IPS DF 4.7 (cell line): ENCODE measurements around the gene CACNA1C.

Source experiments
- DNase-seq: peaks from one replicate; pipeline ENCODE4 v3.0.0-alpha.2; 2013; ENCODE audit warnings: low spot score; ENCODE audit errors: extremely low read depth

The CACNA1C gene

DNA sequence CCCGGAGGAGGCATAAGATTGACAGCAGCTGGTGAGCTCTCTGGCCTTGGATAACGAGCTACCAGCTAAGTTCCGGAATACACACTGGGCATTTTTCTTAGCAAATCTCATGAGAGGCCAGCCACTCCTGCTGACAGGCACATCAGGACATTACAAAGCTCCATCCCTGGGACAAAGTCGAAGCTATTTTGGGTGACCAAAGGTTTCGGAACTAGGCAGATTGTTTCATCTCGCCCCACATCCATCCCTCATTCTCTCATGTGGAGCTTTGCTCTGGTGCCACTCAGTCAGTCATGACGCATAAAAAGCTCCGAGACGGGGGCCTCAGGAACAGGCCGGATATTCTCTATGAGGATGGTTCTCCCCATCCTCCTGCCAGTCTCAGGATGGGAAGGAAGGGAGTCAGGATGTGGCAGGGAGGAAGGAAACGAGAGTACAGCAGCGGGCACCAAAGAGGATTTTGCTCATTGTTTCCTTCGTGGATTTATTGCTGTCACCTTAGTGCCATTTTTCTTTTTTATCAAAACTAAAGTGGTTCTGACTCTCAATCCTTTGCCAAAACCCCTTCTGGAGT lies 488.9 kb downstream of the CACNA1C start:
- DNase-seq = no peak

DNA sequence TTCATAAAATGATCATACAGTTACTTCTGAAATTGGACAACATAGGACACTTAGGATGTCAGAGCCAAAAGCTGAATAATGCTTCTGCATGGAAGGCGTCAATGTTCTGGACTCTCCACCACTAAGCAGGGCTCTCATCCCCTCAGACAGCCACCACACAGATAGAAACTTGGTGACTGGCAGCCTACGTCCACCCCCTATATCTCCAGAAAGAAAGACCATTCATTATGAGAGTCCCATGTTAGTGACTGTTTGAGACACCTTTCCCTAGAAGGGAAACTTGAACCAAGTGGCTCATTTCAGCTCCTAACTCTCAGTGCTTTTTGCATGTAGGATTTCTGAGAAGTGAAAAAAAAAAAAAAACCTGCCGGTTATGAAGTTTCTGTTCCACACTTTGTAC lies 491.0 kb downstream of the CACNA1C start:
- no peak for DNase-seq

DNA sequence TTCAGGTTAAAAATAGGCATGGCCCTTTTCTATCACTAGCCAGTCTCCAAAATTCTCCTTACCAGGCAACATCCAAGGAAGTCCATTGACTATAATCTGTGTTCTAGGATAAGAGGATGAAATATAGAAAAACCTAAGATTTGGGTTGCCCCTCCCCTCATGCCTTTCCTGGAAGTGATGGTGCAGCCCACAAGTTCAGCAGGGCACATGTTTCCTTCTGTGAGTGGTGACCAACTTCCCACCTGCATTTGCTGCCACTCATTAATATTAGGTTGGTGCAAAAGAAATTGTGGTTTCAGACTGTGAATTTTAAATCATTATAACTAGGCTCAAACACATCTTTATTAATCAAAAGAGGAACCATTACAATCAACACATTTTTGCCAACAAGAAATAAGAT lies 491.4 kb downstream of the CACNA1C start:
- no peak for DNase-seq

DNA sequence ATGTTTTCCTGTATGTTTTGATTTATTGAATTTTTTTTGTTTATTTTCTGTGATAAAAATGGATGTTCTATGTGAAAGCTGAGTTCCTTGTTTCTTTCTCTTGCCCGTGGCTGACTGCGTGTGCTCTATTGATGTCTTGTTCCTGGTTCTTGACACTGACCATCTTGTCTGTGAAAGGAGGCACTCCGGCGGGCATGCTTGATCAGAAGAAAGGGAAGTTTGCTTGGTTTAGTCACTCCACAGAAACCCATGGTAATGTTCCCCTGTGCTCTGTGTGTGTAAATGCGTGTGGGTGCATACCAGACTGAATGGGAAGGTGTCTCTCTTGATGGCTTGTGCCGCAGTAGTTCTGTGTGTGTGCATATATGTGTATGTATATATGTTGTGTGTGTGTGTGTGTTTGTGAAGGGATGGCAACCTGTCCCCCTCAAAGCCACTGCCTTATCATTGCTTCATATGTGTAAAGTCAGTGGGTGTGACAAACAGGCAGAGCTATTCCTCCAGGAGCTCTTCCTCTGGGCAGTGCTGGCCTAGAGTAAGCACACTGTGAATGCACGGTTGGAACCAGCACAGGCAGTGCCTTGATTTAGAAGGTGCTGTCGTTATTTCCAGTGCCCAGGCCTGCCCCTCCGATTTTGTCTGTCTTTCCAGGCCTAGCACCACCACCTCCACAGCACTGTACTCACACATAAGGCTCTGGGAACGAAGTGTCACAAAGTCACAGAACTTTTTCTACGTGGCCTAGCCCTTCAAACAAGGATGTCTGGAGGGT lies 494.7 kb downstream of the CACNA1C start:
- no peak for DNase-seq

DNA sequence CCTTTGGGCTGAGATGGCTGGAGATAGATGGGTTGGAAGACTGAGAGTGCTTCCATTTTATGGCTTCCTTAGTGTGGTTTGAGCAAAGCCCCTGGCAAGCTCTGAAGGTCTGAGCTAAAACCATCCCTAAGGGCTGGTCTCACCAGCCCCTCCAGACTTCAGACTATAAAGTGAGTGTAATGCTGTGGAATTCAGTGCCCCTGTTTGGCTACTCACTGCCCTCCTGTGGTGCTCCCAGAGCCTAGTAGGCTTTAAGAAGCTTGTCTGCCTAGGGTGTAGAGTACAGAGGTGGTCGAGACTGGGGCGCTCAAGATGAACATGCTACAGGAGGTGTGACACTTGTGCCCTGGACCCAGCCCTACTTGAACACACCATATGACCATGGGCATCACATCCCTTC lies 495.3 kb downstream of the CACNA1C start:
- DNase-seq = no peak

DNA sequence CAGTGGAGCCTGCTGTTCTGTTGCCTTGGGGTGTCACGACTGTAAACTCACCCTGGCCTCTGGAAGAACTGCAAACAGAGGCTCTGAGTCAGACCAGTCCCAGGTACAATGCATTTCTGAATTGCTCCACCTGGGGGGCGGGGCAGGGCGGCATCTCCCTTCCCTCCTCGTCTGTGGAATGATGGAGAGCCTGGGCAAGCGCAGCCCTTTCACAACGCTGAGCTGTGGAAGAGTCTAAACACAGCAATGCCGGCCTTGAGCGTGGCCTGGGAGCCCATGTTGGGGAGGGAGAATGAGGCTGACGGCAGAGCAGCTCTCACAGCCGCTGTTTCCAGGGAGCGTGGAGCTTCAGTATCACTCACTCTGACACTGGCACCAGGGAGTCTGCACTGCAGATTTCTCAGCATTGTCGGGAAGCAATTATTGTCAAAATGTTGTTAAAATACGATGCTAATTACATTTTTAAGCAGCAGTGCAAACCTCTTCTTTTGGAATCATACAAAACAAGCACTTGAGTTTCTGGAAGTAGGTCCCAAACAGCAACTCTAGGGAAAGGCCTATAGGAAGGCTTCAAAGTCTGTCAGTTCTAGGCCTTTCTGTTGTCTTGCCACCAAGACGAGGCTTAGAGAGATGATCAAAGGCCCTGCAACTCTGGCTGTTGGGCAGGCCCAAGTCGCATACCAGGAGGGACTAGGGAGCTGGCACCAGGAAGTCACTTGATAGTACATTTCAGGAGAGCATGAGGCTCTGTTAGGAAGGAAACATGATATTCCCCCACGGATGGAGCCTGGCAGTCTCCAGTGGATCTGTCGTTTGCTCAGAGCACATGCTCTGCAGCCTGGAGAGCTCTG lies 498.0 kb downstream of the CACNA1C start:
- DNase-seq = no peak

DNA sequence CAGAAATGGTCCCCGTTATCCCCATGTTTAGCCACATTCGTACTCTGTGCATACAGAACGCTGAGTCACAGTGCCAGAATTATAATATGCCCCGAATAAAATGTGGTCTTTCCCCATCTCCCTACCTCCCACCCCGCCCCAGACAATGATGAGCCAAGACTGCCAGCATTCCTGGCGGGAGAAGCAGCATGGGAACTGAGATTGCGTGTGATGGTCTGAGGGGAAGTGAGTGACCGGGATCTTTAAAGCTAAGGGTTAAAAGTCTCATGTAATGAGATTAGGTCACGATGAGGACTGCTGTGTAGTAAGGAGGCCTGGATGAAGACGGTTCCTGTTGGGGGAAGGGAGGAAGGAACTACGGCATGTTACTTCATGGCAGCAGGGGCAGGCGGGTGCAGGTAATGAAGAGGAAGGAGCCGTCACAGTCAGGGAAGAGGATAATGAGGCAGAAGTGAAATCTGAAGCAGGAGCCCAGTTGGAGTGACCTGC lies 498.7 kb downstream of the CACNA1C start:
- no peak for DNase-seq

DNA sequence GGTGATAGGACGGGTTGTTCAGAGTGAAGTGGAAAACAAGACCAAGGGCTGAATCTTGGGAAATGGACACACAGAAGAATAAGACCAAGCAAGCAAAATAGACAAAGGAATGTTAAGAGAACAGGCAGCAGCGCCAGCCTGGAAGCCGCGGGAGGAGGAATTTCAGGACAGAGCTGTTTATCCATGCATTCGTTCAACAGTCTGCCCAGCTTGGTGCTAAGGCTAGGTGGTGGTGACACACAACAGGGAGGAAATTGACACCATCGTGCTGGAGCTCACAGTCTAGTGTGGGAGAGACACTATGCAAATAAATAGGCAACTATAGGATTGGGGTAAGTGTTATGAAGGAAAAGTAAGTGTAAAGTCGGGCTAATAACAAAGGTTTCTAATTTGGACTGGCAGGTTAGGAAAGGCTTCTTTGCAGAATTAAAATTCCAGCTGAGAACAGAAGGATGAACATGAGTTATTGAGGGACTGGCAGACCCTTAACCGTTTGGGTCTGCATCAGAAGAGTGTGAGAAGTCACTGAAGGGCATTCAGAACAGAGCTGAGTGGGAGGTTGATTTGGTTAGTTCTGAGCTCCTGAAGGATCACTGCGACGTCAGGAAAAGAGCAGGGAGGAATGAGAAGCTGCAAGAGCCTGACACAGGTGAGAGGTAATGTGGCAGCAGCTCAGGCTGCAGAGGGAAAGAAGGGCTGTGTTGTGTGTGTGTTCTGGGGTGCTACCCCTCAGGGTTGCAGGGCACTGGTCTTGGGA lies 499.4 kb downstream of the CACNA1C start:
- DNase-seq = no peak

DNA sequence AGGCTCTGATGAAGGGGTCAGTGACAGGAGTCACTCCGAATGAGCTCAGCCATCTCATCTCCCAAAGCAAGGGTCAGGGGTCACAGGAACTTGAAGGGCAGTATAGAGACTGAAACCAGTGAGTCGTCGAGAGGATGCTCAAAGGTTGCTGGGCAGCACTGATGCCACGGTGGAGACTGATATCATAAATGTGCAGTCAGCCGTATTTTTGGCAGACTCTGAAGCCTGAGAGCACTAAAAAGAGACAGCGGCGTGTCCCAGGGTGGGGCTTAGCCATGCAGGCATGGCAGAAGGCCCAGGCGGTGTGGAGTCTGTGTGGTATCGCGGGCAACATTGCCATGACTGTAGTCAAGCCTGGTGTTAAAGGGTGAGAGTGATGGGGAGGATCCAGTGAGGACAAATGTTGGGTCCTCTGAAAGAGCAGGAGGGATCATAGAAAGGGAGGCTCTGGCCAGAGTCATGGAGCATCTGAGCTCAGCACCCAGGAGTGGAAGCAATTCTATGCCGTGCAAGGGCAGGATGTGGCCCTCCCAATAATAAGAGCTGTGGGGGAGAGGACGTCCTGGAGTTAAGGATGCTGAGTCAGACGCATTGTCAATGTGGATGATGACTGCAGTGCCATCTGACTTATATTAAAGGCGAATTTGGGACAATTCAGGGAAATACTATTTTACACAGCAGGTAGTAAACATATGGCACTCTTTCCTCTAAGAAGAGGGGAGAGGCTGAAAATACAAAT lies 500.8 kb downstream of the CACNA1C start:
- DNase-seq = no peak

DNA sequence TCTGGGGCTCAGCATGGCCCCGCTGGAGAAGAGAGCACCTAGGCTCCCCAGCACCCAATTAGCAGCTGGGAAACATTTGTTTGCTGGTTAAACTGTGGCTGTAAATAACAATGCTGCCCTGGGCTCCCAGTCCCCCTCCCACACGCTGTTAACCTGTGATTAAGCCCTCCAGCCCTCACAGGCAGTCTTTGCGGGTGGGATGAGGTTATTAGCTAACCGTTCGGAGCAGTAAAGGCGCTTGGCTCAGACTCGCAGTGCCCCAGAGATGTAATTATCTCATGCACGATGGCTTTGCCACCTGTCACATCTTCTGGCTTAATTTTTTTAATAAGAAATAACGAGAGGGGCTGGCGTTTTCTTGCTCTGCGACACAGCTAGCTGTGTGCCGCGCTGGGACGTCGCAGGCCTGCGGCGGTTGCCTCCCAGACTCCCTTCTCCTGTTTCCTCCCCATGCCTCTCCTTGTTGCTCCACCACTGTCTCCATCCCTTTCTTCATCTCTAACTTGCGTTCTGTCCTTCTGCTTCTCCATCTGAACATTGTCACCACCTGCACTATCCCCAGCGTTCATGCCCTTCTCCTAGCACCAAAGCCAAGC lies 502.8 kb downstream of the CACNA1C start:
- DNase-seq = no peak

DNA sequence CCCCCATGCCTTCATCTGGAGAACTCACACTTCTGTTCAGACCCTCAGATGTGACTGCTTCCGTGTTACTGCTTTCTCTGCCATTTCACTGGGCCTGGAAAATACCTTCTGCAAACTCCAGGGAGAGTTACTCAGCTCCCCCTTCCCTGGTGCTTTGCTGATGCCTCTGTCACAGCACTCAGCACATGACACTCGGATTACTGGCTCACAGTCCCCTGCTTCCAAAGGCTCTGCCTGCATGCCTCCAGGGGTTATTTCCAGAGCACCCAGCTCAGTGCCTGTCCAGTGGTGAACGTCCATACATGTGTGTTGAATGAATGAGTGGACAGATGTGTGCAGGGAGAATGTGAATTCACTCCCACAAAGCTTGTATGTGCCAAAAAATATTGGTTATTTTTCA lies 504.8 kb downstream of the CACNA1C start:
- DNase-seq = no peak

DNA sequence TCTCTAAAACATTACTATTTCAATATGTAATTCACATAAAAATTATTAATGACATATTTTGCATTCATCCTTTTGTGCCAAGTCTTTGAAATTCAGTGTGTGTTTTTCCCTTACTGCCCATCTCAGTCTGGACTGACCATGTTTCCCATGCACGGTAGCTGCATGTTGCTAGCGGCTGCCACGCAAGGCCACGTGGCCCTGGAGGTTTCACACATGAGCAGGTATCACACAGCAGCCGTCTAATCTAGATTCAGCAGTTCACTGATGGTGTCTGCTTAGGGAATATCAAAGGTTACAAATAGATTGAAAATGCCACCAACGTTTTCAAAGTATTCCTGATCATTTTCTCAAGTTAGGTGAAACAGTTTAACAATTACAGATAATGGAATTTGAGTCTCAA lies 507.1 kb downstream of the CACNA1C start:
- DNase-seq = no peak

DNA sequence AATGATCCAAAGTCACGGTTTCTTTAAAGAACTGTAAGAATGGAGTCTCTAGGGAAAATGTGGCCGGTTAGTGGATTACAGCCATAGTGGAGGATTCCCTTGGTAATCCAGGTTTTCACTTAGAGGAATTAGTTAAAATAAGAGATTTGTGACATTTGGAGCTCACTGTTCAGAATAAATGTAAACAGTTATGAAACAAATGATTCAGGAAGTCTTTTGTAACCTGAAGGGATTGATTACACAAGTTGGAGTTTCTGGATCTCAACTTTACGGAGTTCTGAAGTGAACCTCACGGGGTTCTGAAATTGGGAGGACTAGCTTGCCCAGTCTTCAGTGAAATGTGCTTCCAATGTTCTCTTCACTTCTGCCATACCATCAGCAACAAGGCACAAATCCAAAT lies 507.6 kb downstream of the CACNA1C start:
- no peak for DNase-seq

DNA sequence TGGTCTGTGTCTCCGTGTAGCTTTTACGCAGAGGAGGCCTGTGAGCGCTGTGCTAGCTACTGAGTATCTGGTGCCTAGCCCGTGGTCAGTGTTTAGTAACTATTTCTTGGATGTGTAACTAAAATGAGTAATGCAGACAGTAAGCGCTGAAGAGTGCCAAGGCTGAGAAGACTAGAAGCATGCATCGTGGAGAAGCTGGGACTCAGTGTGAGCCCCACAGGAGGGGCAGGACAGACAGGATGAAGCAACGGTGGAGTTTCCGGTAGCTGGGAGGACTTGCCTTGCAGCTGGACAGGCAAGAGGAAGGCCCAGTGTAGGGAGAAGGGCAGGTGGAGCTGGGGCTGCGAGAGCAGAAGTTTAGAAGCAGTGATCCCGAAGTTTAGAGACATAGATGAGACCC lies 508.6 kb downstream of the CACNA1C start:
- DNase-seq = no peak

DNA sequence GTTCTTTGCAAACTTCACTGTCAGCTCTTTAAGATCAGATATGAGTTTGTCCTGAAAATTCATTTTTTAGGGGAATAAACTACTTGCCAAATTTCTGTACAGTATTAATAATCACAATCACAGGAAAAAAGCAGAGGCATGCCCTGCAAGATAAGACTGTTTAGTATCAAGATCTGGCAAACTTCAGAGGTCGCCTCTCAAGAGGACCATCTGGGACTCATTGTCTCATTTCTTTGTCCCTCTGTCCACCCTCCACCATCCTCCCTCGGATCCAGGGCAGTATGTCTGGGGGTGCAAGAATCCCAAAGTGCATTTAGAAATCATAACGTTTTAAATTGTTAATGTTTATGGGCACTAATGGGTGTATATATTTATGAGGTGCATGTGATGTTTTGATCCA lies 509.6 kb downstream of the CACNA1C start:
- no peak for DNase-seq

DNA sequence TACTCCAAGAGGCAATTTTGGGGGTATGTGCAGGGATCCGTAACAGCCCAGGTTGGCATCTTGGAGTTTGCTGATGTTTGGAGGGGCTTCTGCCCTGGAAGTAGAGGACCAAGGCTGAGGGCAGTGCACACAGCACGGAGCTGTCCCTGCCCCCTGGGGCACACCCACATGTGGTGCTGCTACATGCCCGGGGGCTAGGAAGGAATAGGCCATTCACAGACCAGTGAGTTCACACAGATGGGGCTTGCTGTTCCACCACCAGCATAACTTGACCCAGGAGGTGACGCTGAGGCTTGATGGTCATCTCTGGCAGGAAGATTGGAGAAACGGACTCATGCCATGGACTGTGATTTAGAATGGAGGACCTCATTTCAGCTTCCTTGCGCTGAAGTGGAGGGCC lies 510.9 kb downstream of the CACNA1C start:
- DNase-seq = no peak

DNA sequence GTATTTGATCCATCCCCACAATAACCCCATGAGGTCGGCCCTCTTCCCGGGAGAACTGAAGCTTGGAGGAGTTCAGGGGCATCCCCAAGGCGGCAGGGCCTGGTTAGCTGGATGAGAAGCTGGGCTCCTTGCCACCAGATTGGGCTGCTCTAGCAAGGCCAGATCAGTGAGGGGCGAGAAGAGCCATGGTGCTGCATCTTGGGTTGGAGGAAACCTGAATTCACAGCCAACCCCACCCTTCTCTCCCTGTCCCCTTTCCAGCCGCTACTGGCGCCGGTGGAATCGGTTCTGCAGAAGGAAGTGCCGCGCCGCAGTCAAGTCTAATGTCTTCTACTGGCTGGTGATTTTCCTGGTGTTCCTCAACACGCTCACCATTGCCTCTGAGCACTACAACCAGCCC lies 513.4 kb downstream of the CACNA1C start:
- no peak for DNase-seq

DNA sequence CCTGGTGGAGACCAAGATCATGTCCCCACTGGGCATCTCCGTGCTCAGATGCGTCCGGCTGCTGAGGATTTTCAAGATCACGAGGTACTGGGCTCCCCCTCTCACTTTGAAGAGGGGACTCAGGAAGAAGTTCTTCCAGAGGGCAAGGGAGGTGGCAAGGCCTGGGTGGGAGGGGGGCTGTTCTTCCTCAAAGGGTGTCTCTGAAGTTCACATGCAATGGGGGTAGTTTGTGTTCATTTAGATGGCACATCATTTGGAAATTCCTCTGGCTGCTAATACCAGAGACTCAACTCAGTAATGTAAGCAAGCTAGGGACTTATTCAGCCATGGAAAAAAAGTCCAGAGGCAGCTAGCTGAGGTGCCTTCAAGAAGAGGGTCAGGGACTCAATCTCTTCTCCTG lies 514.9 kb downstream of the CACNA1C start:
- DNase-seq = no peak

DNA sequence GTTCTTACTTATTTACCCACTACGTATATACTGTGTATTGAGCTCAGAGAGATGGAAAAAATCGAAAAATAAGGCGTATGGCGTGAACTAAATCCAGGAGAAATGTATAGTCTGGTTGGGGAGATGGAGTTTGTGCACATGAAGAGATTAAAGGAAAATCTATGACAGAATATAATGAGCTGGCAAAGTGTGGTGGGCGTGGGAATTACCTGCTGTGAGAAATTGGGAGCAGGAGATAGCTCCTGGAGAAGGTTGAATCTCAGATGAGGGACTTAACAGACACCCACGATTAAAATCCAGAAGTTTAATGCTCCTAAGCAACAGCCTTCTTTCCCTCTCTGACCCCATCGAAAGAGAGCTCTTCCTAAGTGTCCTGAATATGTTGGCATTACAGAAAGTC lies 517.8 kb downstream of the CACNA1C start:
- no peak for DNase-seq

DNA sequence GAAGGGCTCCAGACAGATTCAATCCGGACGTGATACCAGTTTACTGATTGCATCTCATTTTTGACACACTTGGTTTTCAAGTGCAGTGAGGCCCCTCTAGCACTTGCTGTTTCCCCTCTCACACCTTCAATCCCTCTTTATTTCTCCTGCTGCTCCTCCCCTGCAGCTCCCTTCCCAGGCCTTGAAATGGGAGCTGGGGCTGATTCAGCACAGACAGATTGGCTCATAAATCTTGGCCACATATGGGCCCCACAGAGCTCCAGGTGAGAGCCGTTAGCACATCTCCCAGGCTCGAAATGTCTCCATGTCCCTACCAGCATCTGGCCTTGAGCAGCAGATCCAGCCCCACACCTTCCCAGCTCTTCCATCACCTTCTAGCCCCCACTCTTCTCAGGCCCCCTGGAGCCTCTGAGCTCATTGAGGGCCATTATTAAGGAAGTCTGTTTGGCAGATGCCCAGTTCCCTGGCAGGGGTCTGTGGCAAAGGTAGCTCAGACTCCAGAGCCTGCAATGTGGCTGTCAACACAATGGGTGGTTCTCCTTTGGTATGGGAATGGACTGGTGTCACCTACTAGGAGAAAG lies 521.7 kb downstream of the CACNA1C start:
- no peak for DNase-seq
